IMR-90 (cell line): Measurements from ENCODE around the gene DEUP1. TPM values are rescaled to one million over a fixed set of nuclear protein-coding genes. Genes with fewer than 3 reads are reported as not detected.

Experiments
- ATAC-seq: fragments of 200-7000 bp; cut with Tn5 transposase; 2 replicates; pipeline ENCODE4 v1.9.1; 2020; ENCODE audit warnings: low read depth, mild to moderate bottlenecking, moderate library complexity
- BruUV-seq: library from RNA; stranded (reverse); fragments of 400-500 nt; replicated peaks from 2 replicates; lab custom pipeline; 2021; lab: Mats Ljungman, UMichigan
- CTCF ChIA-PET: fragments of 300-600 bp; formaldehyde crosslinking; extraction: SDS; loops from one replicate; lab custom pipeline; 2021; ENCODE audit warnings: antibody characterized with exemption; lab: Yijun Ruan, JAX
- POLR2A ChIA-PET: fragments of 300-600 bp; sonication (Branson Sonifier 250); formaldehyde crosslinking; loops from one replicate; lab custom pipeline; 2022; ENCODE audit warnings: antibody characterized with exemption; ENCODE audit not compliant: unreplicated experiment; lab: Charles Lee
- DNase-seq: peaks from one replicate; pipeline ENCODE4 v3.0.0; 2013
- H2AFZ ChIP-seq: replicated peaks from 2 replicates; pipeline ENCODE3; 2013; ENCODE audit warnings: low read length, mild to moderate bottlenecking; ENCODE audit not compliant: poor library complexity
- H2AK5ac ChIP-seq: 2 replicates; pipeline ENCODE4 v1.6.1; 2013; ENCODE audit warnings: low read depth, low read length, inconsistent platforms
- H2AK9ac ChIP-seq: replicated peaks from 2 replicates; pipeline ENCODE3; 2013; ENCODE audit warnings: mild to moderate bottlenecking, low read depth, low read length, moderate library complexity; ENCODE audit not compliant: poor library complexity
- H2BK120ac ChIP-seq: 2 replicates; pipeline ENCODE4 v1.6.1; 2013; ENCODE audit warnings: low read depth, low read length, inconsistent platforms
- H2BK15ac ChIP-seq: 3 replicates; pipeline ENCODE4 v1.6.1; 2013; ENCODE audit warnings: low read depth, low read length, inconsistent platforms
- H2BK20ac ChIP-seq: 2 replicates; pipeline ENCODE4 v1.6.1; 2013; ENCODE audit warnings: low read depth, mild to moderate bottlenecking, inconsistent platforms, low read length, moderate library complexity
- H2BK5ac ChIP-seq: 2 replicates; pipeline ENCODE4 v1.6.1; 2013; ENCODE audit warnings: mild to moderate bottlenecking, low read depth, low read length, inconsistent platforms; ENCODE audit not compliant: poor library complexity, severe bottlenecking
- H3K14ac ChIP-seq: replicated peaks from 2 replicates; pipeline ENCODE4 v1.6.1; 2013; ENCODE audit warnings: low read depth, low read length, inconsistent platforms
- H3K18ac ChIP-seq: 2 replicates; pipeline ENCODE4 v1.6.1; 2013; ENCODE audit warnings: low read depth, low read length, control low read depth
- H3K23ac ChIP-seq: 2 replicates; pipeline ENCODE4 v1.6.1; 2013; ENCODE audit warnings: low read depth, low read length, inconsistent platforms
- H3K27ac ChIP-seq: 2 replicates; pipeline ENCODE4 v1.5.1; 2013; ENCODE audit warnings: mild to moderate bottlenecking, control low read depth, low read length; ENCODE audit not compliant: insufficient read depth
- H3K27me3 ChIP-seq: 2 replicates; pipeline ENCODE4 v1.6.1; 2013; ENCODE audit warnings: low read length; ENCODE audit not compliant: control insufficient read depth, insufficient read depth
- H3K36me3 ChIP-seq: 2 replicates; pipeline ENCODE4 v1.6.1; 2013; ENCODE audit warnings: low read length, mixed read lengths; ENCODE audit not compliant: control insufficient read depth, insufficient read depth
- H3K4ac ChIP-seq: 2 replicates; pipeline ENCODE4 v1.6.1; 2013; ENCODE audit warnings: low read depth, low read length, inconsistent platforms
- H3K4me1 ChIP-seq: 2 replicates; pipeline ENCODE4 v1.6.1; 2013; ENCODE audit warnings: low read length, mixed read lengths; ENCODE audit not compliant: control insufficient read depth, insufficient read depth
- H3K4me2 ChIP-seq: 2 replicates; pipeline ENCODE4 v1.6.1; 2013; ENCODE audit warnings: low read depth, mild to moderate bottlenecking, control low read depth, low read length, moderate library complexity
- H3K4me3 ChIP-seq: 2 replicates; pipeline ENCODE4 v1.5.1; 2013; ENCODE audit warnings: low read depth, mild to moderate bottlenecking, control low read depth, low read length, moderate library complexity; ENCODE audit not compliant: insufficient read depth
- H3K56ac ChIP-seq: 2 replicates; pipeline ENCODE4 v1.6.1; 2013; ENCODE audit warnings: low read length, inconsistent platforms; ENCODE audit not compliant: insufficient read depth; ENCODE audit errors: extremely low read depth
- H3K79me1 ChIP-seq, 2 experiments: 2 replicates each; pipeline ENCODE4 v1.6.1; 2013; ENCODE audit warnings: low read length in 2 of 2, inconsistent platforms in 1 of 2, low read depth in 1 of 2
- H3K9ac ChIP-seq: 2 replicates; pipeline ENCODE4 v1.6.1; 2013; ENCODE audit warnings: low read depth, low read length, control low read depth
- H3K9me1 ChIP-seq: 2 replicates; pipeline ENCODE4 v1.6.1; 2013; ENCODE audit warnings: low read length, inconsistent platforms; ENCODE audit not compliant: insufficient read depth
- H3K9me3 ChIP-seq: 2 replicates; pipeline ENCODE4 v1.6.1; 2013; ENCODE audit warnings: low read length; ENCODE audit not compliant: control insufficient read depth, insufficient read depth
- H4K20me1 ChIP-seq: 2 replicates; pipeline ENCODE4 v1.6.1; 2013; ENCODE audit warnings: low read length, inconsistent platforms; ENCODE audit not compliant: insufficient read depth
- H4K5ac ChIP-seq: 2 replicates; pipeline ENCODE4 v1.6.1; 2013; ENCODE audit warnings: mild to moderate bottlenecking, low read depth, low read length, control low read depth
- H4K8ac ChIP-seq, 2 experiments: 2 replicates each; pipeline ENCODE4 v1.6.1; 2013; ENCODE audit warnings: low read depth in 2 of 2, low read length in 2 of 2, control low read depth in 1 of 2, inconsistent platforms in 1 of 2
- H4K91ac ChIP-seq: 2 replicates; pipeline ENCODE4 v1.6.1; 2013; ENCODE audit warnings: low read depth, low read length, inconsistent platforms; ENCODE audit not compliant: insufficient read depth
- CHD1 ChIP-seq: IDR thresholded peaks from 2 replicates; pipeline ENCODE4 v1.6.1; 2012; ENCODE audit warnings: low read depth, low read length, improper control_type of control experiment
- MAZ ChIP-seq: IDR thresholded peaks from 2 replicates; pipeline ENCODE4 v1.6.1; 2012; ENCODE audit warnings: low read depth, mild to moderate bottlenecking, low read length, improper control_type of control experiment, moderate library complexity, borderline replicate concordance
- MXI1 ChIP-seq: IDR thresholded peaks from 2 replicates; pipeline ENCODE4 v1.6.1; 2012; ENCODE audit warnings: low read depth, mild to moderate bottlenecking, low read length, moderate library complexity, borderline replicate concordance
- RAD21 ChIP-seq: IDR thresholded peaks from 2 replicates; pipeline ENCODE4 v1.6.1; 2012; ENCODE audit warnings: low read length, improper control_type of control experiment
- RFX5 ChIP-seq: IDR thresholded peaks from 2 replicates; pipeline ENCODE4 v1.8.0; 2012; ENCODE audit warnings: low read depth, mild to moderate bottlenecking, low read length, moderate library complexity
- USF2 ChIP-seq: fragments of 150-350 bp; IDR thresholded peaks from 2 replicates; pipeline ENCODE4 v1.6.1; 2017; ENCODE audit warnings: mild to moderate bottlenecking, antibody characterized with exemption, low read length, low read depth
- WGBS, 2 experiments: methylation state at CpG; one replicate each; pipeline versions ENCODE4 v1.1.5 to v1.1.7; 2013; ENCODE audit warnings: missing lambda C conversion rate in 2 of 2; ENCODE audit not compliant: insufficient read length in 1 of 2; ENCODE audit errors: extremely low coverage in 2 of 2; 5-methylcytosine and 5-hydroxymethylcytosine counted together
- dilution Hi-C: fragments of 300-500 bp; cut with HindIII; formaldehyde crosslinking; loops from one replicate; pipeline ENCODE4 v1.14.3; 2018; ENCODE audit warnings: low sequenced_read_pairs; ENCODE audit not compliant: unreplicated experiment
- in situ Hi-C: fragments of 300-500 bp; cut with MboI; formaldehyde crosslinking; loops from 3 replicates; pipeline ENCODE4 v1.14.3; 2019; ENCODE audit warnings: low sequenced_read_pairs, inconsistent platforms, mixed read lengths
- intact Hi-C: fragments of 100-400 bp; cut with micrococcal nuclease; formaldehyde crosslinking; loops from 2 replicates; pipeline ENCODE4 v1.10.0; 2022
- polyA plus RNA-seq, 3 experiments: library from polyadenylated mRNA; depleted of rRNA; stranded (reverse); fragments of >200 nt; gene quantifications; 2 replicates each; pipeline ENCODE4 v1.2.3, GENCODE V29; 2012; ENCODE audit warnings: low replicate concordance in 1 of 3
- total RNA-seq: library from RNA; depleted of rRNA; stranded (reverse); fragments of >200 nt; gene quantifications from 2 replicates; pipeline ENCODE4 v1.2.3, GENCODE V29; 2012

The DEUP1 gene
- total and polyA plus RNA-seq, 2 of the 4 experiments (the other 2 are of a cell fraction), result not detected

GRCh38 chr11:93288079-93288478 is 42.5 kb upstream of the DEUP1 start:
- Histone ChIP-seq H3K27ac (no peak overlapping the region), H3K18ac (no peak overlapping the region), H3K9me3 (no peaks in the 10 kb centered on the region), H2AFZ (no peak overlapping the region), H3K9me1 (no peaks in the 10 kb centered on the region), H3K9ac (no peak overlapping the region), H3K4me2 (no peak overlapping the region), H2AK5ac (no peak overlapping the region), H3K4ac (no peak overlapping the region), H3K56ac (no peak overlapping the region), H3K79me1 (no peaks in the 10 kb centered on the region), H3K27me3 (no peaks in the 10 kb centered on the region), H2AK9ac (no peak overlapping the region), H4K91ac (no peak overlapping the region), H3K23ac (no peak overlapping the region), H2BK20ac (no peak overlapping the region), H4K5ac (no peak overlapping the region), H3K4me3 (no peak overlapping the region), H2BK120ac (no peak overlapping the region), H4K20me1 (no peaks in the 10 kb centered on the region), H4K8ac (no peak overlapping the region), H3K4me1 (no peaks in the 10 kb centered on the region), H2BK15ac (no peak overlapping the region), H3K36me3 (no peaks in the 10 kb centered on the region), H3K14ac (no peak overlapping the region), H2BK5ac (no peak overlapping the region)
- TF ChIP-seq USF2 (no peak), MXI1 (no peak), MAZ (no peak), RFX5 (no peak), RAD21 (no peak), CHD1 (no peak)
- CTCF ChIA-PET, result no interaction called here
- intact Hi-C loops, result no loop called here
- in situ Hi-C loops, result no loop called here
- POLR2A ChIA-PET, result no interaction called here
- DNase-seq, result no peak
- BruUV-seq, result no TSS peak
- no peak for ATAC-seq
- dilution Hi-C loops, result no loop called here
- 50% methylated on average over 2 of the region's 3 CpGs; no CpG with 5 or more reads in 1 of the 2 experiments for WGBS, 2 experiments
